ENCODE data around the gene ARL1.
"Not testable (repeated sequence)": the region's sequence is repeated elsewhere in the genome, so short reads cannot be mapped to it uniquely, and the experiment has no call there.

ARL1 gene

GRCh38 chr12:101407436-101408345 lies at the start of gene ARL1:
Gene ARL1 (minus strand): TSS chr12:101407772. CDS start chr12:101407645, 127 bp downstream.
- DNase-seq, result peak; percentile 78

- DNase-seq, result no peak
These were observed 48.1 kb upstream of the ARL1 start for GRCh38 chr12:101455685-101456084.

- no peak for DNase-seq
These were observed 34.1 kb upstream of the ARL1 start for GRCh38 chr12:101441461-101442224.

GRCh38 chr12:101439236-101439635 lies 31.7 kb upstream of the ARL1 start:
- DNase-seq, result no peak

- DNase-seq, result no peak
These were observed 28.6 kb upstream of the ARL1 start for GRCh38 chr12:101436136-101436535.

- no peak for DNase-seq
These were observed 22.9 kb upstream of the ARL1 start for GRCh38 chr12:101430456-101430855.

GRCh38 chr12:101424620-101425019 lies 17.0 kb upstream of the ARL1 start:
- no peak for DNase-seq

GRCh38 chr12:101422066-101422465 lies 14.5 kb upstream of the ARL1 start:
- DNase-seq, result not testable (repeated sequence)

- no peak for DNase-seq
These were observed 7.7 kb upstream of the ARL1 start for GRCh38 chr12:101415228-101415627.

- peak; percentile 15 for DNase-seq
These were observed 7.1 kb upstream of the ARL1 start for GRCh38 chr12:101414533-101415119.

- not testable (repeated sequence) for DNase-seq
These were observed 2.6 kb upstream of the ARL1 start for GRCh38 chr12:101410169-101410568.

GRCh38 chr12:101407049-101407435 lies 530 bp downstream of the ARL1 start:
- DNase-seq, result no peak

- DNase-seq, result not testable (repeated sequence)
These were observed 16.4 kb downstream of the ARL1 start for GRCh38 chr12:101391181-101391580.

GRCh38 chr12:101379149-101379548 lies 28.4 kb downstream of the ARL1 start:
- DNase-seq, result no peak

- DNase-seq, result no peak
These were observed 32.0 kb downstream of the ARL1 start for GRCh38 chr12:101375573-101375972.

- no peak for DNase-seq
These were observed 35.1 kb downstream of the ARL1 start for GRCh38 chr12:101372431-101372830.

- no peak for DNase-seq
These were observed 39.6 kb downstream of the ARL1 start for GRCh38 chr12:101368016-101368415.

GRCh38 chr12:101361455-101361854 lies 46.1 kb downstream of the ARL1 start:
- DNase-seq, result no peak

- DNase-seq, result no peak
These were observed 50.8 kb downstream of the ARL1 start for GRCh38 chr12:101356794-101357193.

- DNase-seq, result no peak
These were observed 55.9 kb downstream of the ARL1 start for GRCh38 chr12:101351682-101352081.

GRCh38 chr12:101343893-101344292 lies 63.7 kb downstream of the ARL1 start:
- DNase-seq, result no peak

All from NCI-H1694 treated with DMSO at 0.1 percent for 48 hours (cell line).